A673 (cell line): ENCODE data around the gene MYO5B.

Experiments used
- EZH2 ChIP-seq: fragments of 200-600 bp; sonication (generic); IDR thresholded peaks from 2 replicates; pipeline ENCODE4 v1.6.1; 2017; ENCODE audit warnings: borderline replicate concordance, low read depth, mild to moderate bottlenecking, mixed read lengths, antibody characterized with exemption, low read length; ENCODE audit not compliant: poor library complexity, severe bottlenecking
- TF ChIP-seq, protein P1 (sequence below): fragments of 300-800, 200-600 bp; sonication (generic); conservative IDR thresholded peaks from 2 replicates; pipeline ENCODE4 v1.5.1; 2017; ENCODE audit warnings: low read depth, mild to moderate bottlenecking, antibody characterized with exemption, low read length, moderate library complexity, mixed read lengths

DNA sequence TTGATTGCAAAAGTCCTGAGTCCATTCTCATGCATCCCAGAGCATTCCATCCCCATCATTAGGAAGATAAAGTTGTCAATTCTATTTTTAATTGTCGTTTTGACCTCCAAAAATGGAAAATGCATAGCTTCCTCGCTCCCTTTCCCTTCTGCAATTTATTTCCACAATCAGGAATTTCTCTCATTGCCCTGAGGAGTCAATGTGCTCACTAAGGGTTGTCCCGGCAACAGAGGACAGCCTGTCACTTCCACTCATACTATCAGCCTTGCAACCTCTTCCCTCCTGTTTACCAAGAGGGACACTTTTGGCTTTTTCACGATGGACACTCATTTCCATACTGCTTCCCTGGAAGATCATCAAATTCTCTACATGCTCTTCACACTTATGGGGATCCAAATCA lies 164.8 kb downstream of the MYO5B start:
- TF ChIP-seq, protein P1, sequence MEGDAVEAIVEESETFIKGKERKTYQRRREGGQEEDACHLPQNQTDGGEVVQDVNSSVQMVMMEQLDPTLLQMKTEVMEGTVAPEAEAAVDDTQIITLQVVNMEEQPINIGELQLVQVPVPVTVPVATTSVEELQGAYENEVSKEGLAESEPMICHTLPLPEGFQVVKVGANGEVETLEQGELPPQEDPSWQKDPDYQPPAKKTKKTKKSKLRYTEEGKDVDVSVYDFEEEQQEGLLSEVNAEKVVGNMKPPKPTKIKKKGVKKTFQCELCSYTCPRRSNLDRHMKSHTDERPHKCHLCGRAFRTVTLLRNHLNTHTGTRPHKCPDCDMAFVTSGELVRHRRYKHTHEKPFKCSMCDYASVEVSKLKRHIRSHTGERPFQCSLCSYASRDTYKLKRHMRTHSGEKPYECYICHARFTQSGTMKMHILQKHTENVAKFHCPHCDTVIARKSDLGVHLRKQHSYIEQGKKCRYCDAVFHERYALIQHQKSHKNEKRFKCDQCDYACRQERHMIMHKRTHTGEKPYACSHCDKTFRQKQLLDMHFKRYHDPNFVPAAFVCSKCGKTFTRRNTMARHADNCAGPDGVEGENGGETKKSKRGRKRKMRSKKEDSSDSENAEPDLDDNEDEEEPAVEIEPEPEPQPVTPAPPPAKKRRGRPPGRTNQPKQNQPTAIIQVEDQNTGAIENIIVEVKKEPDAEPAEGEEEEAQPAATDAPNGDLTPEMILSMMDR = no peak
- no peak for TF ChIP-seq EZH2
